Testis (tissue), 2 donors: ENCODE measurements around the gene FAM184B.

Experiments used
- CTCF ChIP-seq, 3 experiments: fragments of 450-650 bp in 2 of 3; fragments of 200-600 bp in 1 of 3; sonication (generic) in 1 of 3; IDR thresholded peaks; one replicate each; pipeline ENCODE4 v1.5.1; 2016 to 2019; ENCODE audit warnings: antibody characterized with exemption in 3 of 3, mild to moderate bottlenecking in 2 of 3, moderate library complexity in 1 of 3
- POLR2A ChIP-seq: fragments of 450-650 bp; IDR thresholded peaks from one replicate; pipeline ENCODE4 v1.6.1; 2017; ENCODE audit warnings: antibody characterized with exemption, mild to moderate bottlenecking, moderate library complexity

- no peak for TF ChIP-seq POLR2A
- no peak for TF ChIP-seq CTCF (IDR thresholded peaks at IDR 0.05)
Observed at GRCh38 chr4:17595471-17596005, 185.9 kb downstream of the FAM184B start.
